SU-DHL-6 (cell line): ENCODE measurements around the gene LIN52.

Experiments used
- H2AFZ ChIP-seq: fragments of 200-600 bp; sonication (generic); 2 replicates; pipeline ENCODE4 v1.6.1; 2014; ENCODE audit warnings: low read depth, mild to moderate bottlenecking, moderate library complexity, mixed read lengths, antibody characterized with exemption, low read length; ENCODE audit not compliant: severe bottlenecking
- H3F3A ChIP-seq: fragments of 200-600 bp; shearing (Covaris generic); 2 replicates; pipeline ENCODE4 v1.6.0; 2016; ENCODE audit warnings: antibody characterized with exemption, mild to moderate bottlenecking; ENCODE audit not compliant: insufficient read depth
- H3K27ac ChIP-seq: fragments of 200-600 bp; sonication (generic); 2 replicates; pipeline ENCODE4 v1.5.1; 2016; ENCODE audit warnings: low read depth, mild to moderate bottlenecking, low read length, moderate library complexity, mixed read lengths
- H3K27me3 ChIP-seq: fragments of 200-600 bp; sonication (generic), shearing (Covaris generic); 2 replicates; pipeline ENCODE4 v1.6.0; 2014; ENCODE audit warnings: mild to moderate bottlenecking, low read length
- H3K36me3 ChIP-seq: fragments of 200-600 bp; sonication (generic); 2 replicates; pipeline ENCODE4 v1.6.1; 2014; ENCODE audit warnings: mild to moderate bottlenecking, low read length, mixed read lengths
- H3K4me2 ChIP-seq: fragments of 300-600, 200-600 bp; shearing (Covaris generic), sonication (generic); 2 replicates; pipeline ENCODE4 v1.6.0; 2014; ENCODE audit warnings: low read length, low read depth, mild to moderate bottlenecking; ENCODE audit not compliant: poor library complexity, severe bottlenecking
- H3K4me3 ChIP-seq: fragments of 200-600 bp; sonication (generic); 2 replicates; pipeline ENCODE4 v1.5.1; 2014; ENCODE audit warnings: antibody characterized with exemption, low read length, mild to moderate bottlenecking, mixed read lengths; ENCODE audit not compliant: insufficient read depth, poor library complexity, severe bottlenecking
- H3K79me2 ChIP-seq: fragments of 200-600 bp; sonication (generic); 2 replicates; pipeline ENCODE4 v1.6.1; 2014; ENCODE audit warnings: mild to moderate bottlenecking, low read length, moderate library complexity; ENCODE audit not compliant: insufficient read depth
- H3K9ac ChIP-seq: fragments of 200-600 bp; sonication (generic); 2 replicates; pipeline ENCODE4 v1.7.0; 2014; ENCODE audit warnings: mild to moderate bottlenecking, low read length
- H3K9me2 ChIP-seq: fragments of 200-600 bp; sonication (generic); replicated peaks from 2 replicates; pipeline ENCODE4 v1.6.1; 2014; ENCODE audit warnings: low read length; ENCODE audit not compliant: insufficient read depth
- H3K9me3 ChIP-seq: fragments of 200-600 bp; sonication (generic); 2 replicates; pipeline ENCODE4 v1.6.1; 2014; ENCODE audit warnings: low read length, mixed read lengths; ENCODE audit not compliant: insufficient read depth
- H4K20me1 ChIP-seq: fragments of 200-600 bp; sonication (generic); 2 replicates; pipeline ENCODE4 v1.6.1; 2014; ENCODE audit warnings: low read depth, mild to moderate bottlenecking, antibody characterized with exemption, low read length, moderate library complexity, mixed read lengths
- CTCF ChIP-seq: fragments of 200-600 bp; sonication (generic); IDR thresholded peaks from one replicate; pipeline ENCODE4 v1.5.1; 2017; ENCODE audit warnings: antibody characterized with exemption, mild to moderate bottlenecking, low read length, moderate library complexity; ENCODE audit not compliant: insufficient read depth, poor library complexity, severe bottlenecking
- EZH2phosphoT487 ChIP-seq: fragments of 200-600 bp; sonication (generic), shearing (Covaris generic); conservative IDR thresholded peaks from 2 replicates; pipeline ENCODE4 v1.6.1; 2018; ENCODE audit warnings: mild to moderate bottlenecking, antibody characterized with exemption, low read length, moderate library complexity, mixed read lengths

The LIN52 gene

GRCh38 chr14:74084277-74085046, at the start of gene LIN52, which contains the start of gene ALDH6A1:
Gene LIN52, plus strand, starts transcription at chr14:74084956. Its CDS starts 19 bp downstream, at chr14:74084975.
Gene ALDH6A1, minus strand, starts transcription at chr14:74084453. Its CDS starts 59 bp downstream, at chr14:74084394.
- H3K4me3 ChIP-seq, result peak within 1 kb of the TSS; percentile 85

GRCh38 chr14:74035556-74035955, 49.2 kb upstream of the LIN52 start:
- Histone ChIP-seq H3K9ac (no peak overlapping the region), H3K9me2 (no peaks in the 10 kb centered on the region), H3K79me2 (no peaks in the 10 kb centered on the region), H3K27me3 (no peaks in the 10 kb centered on the region), H3K27ac (no peak overlapping the region), H3K9me3 (no peaks in the 10 kb centered on the region), H3K36me3 (no peaks in the 10 kb centered on the region), H3K4me3 (no peak overlapping the region), H3K4me2 (no peak overlapping the region), H2AFZ (no peak overlapping the region), H4K20me1 (no peaks in the 10 kb centered on the region), H3F3A (peaks cover 3% of the 10 kb centered on the region; the same call in 1 of the 2 replicates)
- no peak for TF ChIP-seq EZH2phosphoT487
- no peak for TF ChIP-seq CTCF

More at GRCh38 chr14:74084277-74085046, at the start of gene LIN52, which contains the start of gene ALDH6A1:
- H3K9me2 ChIP-seq, result no peaks in the 10 kb centered on the region
- peaks cover 33% of the 10 kb centered on the region for H3K79me2 ChIP-seq
- peak within 1 kb of the TSS; percentile 17 for H3K27ac ChIP-seq
- H3K36me3 ChIP-seq, result no peaks in the 10 kb centered on the region
- H3K9me3 ChIP-seq, result no peaks in the 10 kb centered on the region
- TF ChIP-seq EZH2phosphoT487 (no peak), CTCF (no peak)
- no peaks in the 10 kb centered on the region for H4K20me1 ChIP-seq
- H2AFZ ChIP-seq, result peak within 1 kb of the TSS; percentile 91
- H3K4me2 ChIP-seq, result peak within 1 kb of the TSS; percentile 91
- peak within 1 kb of the TSS; percentile 72 for H3K9ac ChIP-seq
- H3F3A ChIP-seq, result no peaks in the 10 kb centered on the region
- H3K27me3 ChIP-seq, result no peaks in the 10 kb centered on the region

GRCh38 chr14:74038020-74038859, 46.5 kb upstream of the LIN52 start:
- Histone ChIP-seq H3K79me2 (no peaks in the 10 kb centered on the region), H2AFZ (no peak overlapping the region), H3K4me2 (no peak overlapping the region), H3K9me3 (no peaks in the 10 kb centered on the region), H3K36me3 (no peaks in the 10 kb centered on the region), H3K9ac (no peak overlapping the region), H3K27ac (no peak overlapping the region), H3K4me3 (no peak overlapping the region), H3K9me2 (no peaks in the 10 kb centered on the region), H3K27me3 (no peaks in the 10 kb centered on the region), H3F3A (peaks cover 3% of the 10 kb centered on the region; the same call in 1 of the 2 replicates), H4K20me1 (no peaks in the 10 kb centered on the region)
- TF ChIP-seq EZH2phosphoT487, result no peak
- TF ChIP-seq CTCF, result peak; percentile 53
